Rectal smooth muscle tissue (tissue), 1 donor: Measurements from ENCODE around the gene RHAG.
"Not testable (repeated sequence)": the region's sequence is repeated elsewhere in the genome, so short reads cannot be mapped to it uniquely, and the experiment has no call there.

Experiments used
- H3K27ac ChIP-seq: one replicate; pipeline ENCODE4 v1.7.0; 2013; ENCODE audit warnings: low read depth, low read length, inconsistent platforms
- H3K27me3 ChIP-seq: one replicate; pipeline ENCODE4 v1.7.0; 2013; ENCODE audit warnings: low read length; ENCODE audit not compliant: control insufficient read depth, insufficient read depth
- H3K36me3 ChIP-seq: one replicate; pipeline ENCODE4 v1.7.0; 2013; ENCODE audit warnings: low read length; ENCODE audit not compliant: control insufficient read depth, insufficient read depth
- H3K4me1 ChIP-seq: one replicate; pipeline ENCODE4 v1.7.0; 2013; ENCODE audit warnings: low read length; ENCODE audit not compliant: control insufficient read depth, insufficient read depth
- H3K4me3 ChIP-seq: one replicate; pipeline ENCODE4 v1.7.0; 2013; ENCODE audit warnings: low read length
- H3K9ac ChIP-seq: one replicate; pipeline ENCODE4 v1.7.0; 2013; ENCODE audit warnings: low read length

Gene RHAG

GRCh38 chr6:49636713-49637349 is at the start of gene RHAG:
Gene RHAG (minus strand): TSS chr6:49636839. CDS start chr6:49636812, 27 bp downstream.
- H3K9ac ChIP-seq: no peak within 1 kb of the TSS
- no peak within 1 kb of the TSS for H3K4me3 ChIP-seq
- H3K27ac ChIP-seq: no peak within 1 kb of the TSS
- H3K36me3 ChIP-seq: no peaks in the 10 kb centered on the region
- H3K27me3 ChIP-seq: no peaks in the 10 kb centered on the region
- no peaks in the 10 kb centered on the region for H3K4me1 ChIP-seq

- Histone ChIP-seq H3K27ac (no peak overlapping the region), H3K4me1 (no peaks in the 10 kb centered on the region), H3K36me3 (no peaks in the 10 kb centered on the region), H3K27me3 (no peaks in the 10 kb centered on the region), H3K9ac (no peak overlapping the region), H3K4me3 (no peak overlapping the region)
These were observed 40.1 kb upstream of the RHAG start for GRCh38 chr6:49676671-49677281.

- Histone ChIP-seq H3K27ac (no peak overlapping the region), H3K36me3 (no peaks in the 10 kb centered on the region), H3K9ac (no peak overlapping the region), H3K27me3 (no peaks in the 10 kb centered on the region), H3K4me1 (no peaks in the 10 kb centered on the region), H3K4me3 (no peak overlapping the region)
These were observed 39.2 kb upstream of the RHAG start for GRCh38 chr6:49675816-49676215.

DNA sequence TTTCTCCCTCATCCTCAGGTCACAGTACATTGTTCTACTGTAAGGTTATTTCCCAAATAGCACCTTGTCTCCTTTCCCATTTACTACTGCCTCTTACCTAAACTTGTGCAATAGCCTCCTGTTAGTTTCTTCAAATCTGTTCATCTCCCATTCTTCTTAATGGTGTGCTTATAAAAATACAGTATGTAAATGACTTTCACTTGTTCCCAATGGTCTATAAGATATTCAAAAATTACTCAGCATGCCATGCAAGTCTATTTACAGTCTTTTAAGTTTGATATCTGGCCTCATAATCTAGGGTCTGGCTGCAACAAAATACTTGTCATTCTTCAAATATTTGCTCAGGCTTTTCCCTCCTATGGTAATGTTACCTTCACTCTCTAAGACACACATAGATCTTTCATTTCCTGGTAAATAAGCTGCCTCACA is 31.5 kb upstream of the RHAG start:
- H3K27ac ChIP-seq: no peak overlapping the region
- H3K9ac ChIP-seq: no peak overlapping the region
- no peak overlapping the region for H3K4me3 ChIP-seq
- H3K4me1 ChIP-seq: no peaks in the 10 kb centered on the region
- H3K36me3 ChIP-seq: no peaks in the 10 kb centered on the region
- no peaks in the 10 kb centered on the region for H3K27me3 ChIP-seq

DNA sequence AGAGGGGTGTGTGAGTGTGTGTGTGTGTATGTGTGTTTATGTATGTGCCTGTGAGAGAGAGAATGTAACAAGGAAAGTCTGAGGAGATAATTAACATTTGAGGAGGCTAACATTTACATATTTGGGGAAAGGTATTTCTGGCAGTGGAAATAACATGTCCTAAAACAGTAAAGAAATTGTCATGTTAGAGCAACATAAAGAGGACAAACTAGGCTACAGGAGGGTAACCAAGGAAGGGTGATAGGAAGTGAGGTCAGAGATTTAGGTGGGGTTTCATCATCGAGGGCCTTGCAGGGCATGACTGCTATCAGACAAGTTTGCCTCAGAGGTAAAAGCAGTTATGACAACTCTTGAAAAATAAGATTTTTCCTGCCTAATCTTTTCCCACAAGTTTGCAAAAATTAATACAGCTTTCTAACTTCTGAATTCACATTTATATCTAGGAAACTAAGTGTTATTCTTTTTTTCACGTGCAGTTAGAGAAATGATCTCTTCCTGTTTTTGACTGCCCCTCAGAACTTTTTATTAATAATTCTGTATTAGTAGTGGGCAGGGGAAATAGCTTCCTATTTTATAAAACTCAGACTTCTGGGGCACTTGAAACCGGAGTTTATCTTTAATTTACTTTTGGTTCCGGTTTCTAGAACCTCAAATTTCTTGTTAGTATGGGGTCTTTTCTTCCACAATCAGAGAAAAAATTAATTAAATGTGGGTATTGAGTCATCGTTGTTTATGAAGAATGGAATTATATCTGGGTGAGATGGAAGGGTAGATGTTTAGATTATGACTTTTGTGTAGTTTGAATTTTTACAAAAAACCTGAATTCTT is 30.5 kb upstream of the RHAG start:
- Histone ChIP-seq H3K9ac (no peak overlapping the region), H3K36me3 (no peaks in the 10 kb centered on the region), H3K4me3 (no peak overlapping the region)

DNA sequence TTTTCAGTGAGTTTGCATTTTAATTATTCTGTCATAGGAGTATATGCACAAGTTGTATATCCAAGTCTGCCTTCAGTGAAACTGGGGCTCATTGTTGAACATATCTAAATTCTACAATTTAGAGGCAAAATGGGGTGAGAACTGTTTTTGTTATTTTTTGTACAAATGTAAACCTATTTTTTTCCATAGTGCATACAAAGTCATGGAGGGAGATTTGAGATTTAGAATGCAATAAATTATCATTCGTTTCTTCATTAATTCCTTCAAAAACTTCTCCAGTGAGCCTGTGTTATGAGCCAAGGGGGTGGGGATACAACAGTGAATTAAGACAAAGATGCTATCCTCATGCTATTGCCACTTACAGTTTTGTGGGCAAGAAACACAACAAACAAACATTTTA is 29.8 kb upstream of the RHAG start:
- no peak overlapping the region for H3K27ac ChIP-seq
- no peaks in the 10 kb centered on the region for H3K4me1 ChIP-seq
- no peaks in the 10 kb centered on the region for H3K27me3 ChIP-seq
- H3K4me3 ChIP-seq: no peak overlapping the region
- H3K9ac ChIP-seq: no peak overlapping the region
- no peaks in the 10 kb centered on the region for H3K36me3 ChIP-seq

More for the DNA sequence above, 30.5 kb upstream of the RHAG start:
- Histone ChIP-seq H3K27me3 (no peaks in the 10 kb centered on the region), H3K27ac (no peak overlapping the region), H3K4me1 (no peaks in the 10 kb centered on the region)

DNA sequence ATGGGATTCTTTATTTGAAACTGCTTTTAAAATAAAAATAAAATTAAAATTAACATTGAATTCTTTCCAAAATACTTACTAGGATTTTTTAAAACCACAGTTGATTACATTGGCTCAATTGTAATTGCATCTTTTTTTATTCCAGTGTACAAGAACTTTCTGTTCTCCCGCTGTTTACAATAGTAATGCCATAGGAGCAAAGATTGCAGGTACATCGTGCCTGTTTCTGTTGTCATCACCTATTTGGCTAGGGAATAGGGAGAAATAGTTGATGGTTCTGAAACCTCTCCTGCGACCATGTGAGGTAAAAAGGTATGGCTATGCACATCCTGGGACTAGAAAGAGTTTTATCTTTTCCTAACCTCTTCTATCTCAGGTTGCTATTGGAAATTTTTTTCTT is 28.2 kb upstream of the RHAG start:
- Histone ChIP-seq H3K4me1 (no peaks in the 10 kb centered on the region), H3K27me3 (no peaks in the 10 kb centered on the region), H3K36me3 (no peaks in the 10 kb centered on the region), H3K9ac (no peak overlapping the region), H3K27ac (no peak overlapping the region), H3K4me3 (no peak overlapping the region)

DNA sequence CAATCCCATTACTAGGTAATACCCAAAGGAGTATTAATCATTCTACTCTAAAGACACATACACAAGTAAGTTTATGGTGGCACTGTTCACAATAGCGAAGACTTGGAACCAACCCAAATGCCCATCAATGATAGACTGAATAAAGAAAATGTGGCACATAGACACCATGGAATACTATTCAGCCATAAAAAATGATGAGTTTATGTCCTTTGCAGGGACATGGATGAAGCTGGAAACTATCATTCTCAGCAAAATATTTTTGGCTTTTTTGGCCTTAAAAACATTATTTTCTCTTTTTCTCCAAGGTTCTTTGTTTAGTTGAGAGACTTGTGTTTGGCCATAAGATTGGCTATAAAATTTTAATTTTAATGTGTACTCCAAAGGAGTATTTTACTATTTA is 27.4 kb upstream of the RHAG start:
- not testable (repeated sequence) for H3K27me3 ChIP-seq, H3K4me1 ChIP-seq, H3K4me3 ChIP-seq, H3K9ac ChIP-seq, H3K36me3 ChIP-seq, H3K27ac ChIP-seq

GRCh38 chr6:49662892-49663261 is 26.2 kb upstream of the RHAG start:
- no peak overlapping the region for H3K4me3 ChIP-seq
- H3K36me3 ChIP-seq: no peaks in the 10 kb centered on the region
- no peaks in the 10 kb centered on the region for H3K27me3 ChIP-seq
- no peak overlapping the region for H3K27ac ChIP-seq
- H3K4me1 ChIP-seq: no peaks in the 10 kb centered on the region
- no peak overlapping the region for H3K9ac ChIP-seq

DNA sequence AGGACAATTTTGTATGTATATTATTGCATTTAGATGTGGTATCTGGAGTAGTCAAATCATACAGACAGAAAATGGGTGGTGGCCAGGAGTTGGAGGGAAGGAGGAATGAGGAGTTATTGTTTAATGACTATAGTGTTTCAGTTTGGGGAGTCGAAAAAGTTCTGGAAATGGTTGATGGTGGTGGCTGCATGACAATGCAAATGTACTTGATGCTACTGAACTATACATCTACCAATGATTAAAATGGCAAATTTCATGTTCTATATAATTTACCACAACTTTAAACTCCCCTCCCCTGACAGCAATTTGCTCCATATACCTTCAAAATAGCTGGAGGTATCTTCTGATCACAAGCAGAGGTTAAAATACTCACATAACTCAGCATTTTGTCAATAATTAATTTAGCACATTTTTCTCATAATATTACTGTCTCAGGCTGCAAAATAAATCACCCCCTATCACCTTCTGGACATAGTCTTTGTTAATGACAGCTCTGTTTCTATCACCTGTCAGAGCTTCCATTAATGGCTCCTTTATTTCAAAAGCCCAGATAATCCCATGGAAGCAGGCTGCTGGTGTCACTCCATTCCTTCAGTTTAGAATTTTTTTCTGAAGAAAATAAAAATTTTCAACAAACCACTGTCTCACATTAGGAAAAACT is 25.7 kb upstream of the RHAG start:
- Histone ChIP-seq H3K27ac (no peak overlapping the region), H3K9ac (no peak overlapping the region), H3K36me3 (no peaks in the 10 kb centered on the region), H3K4me1 (no peaks in the 10 kb centered on the region), H3K27me3 (no peaks in the 10 kb centered on the region), H3K4me3 (no peak overlapping the region)

DNA sequence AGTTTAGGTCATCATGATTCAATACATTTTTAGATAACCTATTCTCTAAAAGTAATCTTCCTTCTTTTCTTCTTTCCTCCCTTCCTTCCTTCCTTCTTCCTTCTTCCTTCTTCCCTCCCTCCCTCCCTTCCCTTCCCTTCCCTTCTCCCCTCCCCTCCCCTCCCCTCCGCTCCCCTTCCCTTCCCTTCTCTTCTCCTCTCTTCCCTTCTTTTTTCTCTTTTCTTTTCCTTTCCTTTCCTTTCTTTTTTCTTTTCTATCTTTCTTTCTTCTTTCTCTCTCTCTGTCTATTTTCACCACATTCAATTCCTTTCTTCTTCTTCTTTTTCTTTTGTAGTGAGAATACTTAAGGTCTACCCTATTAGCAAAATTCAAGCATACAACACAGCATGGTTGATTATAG is 17.3 kb upstream of the RHAG start:
- Histone ChIP-seq H3K27ac (no peak overlapping the region), H3K4me1 (no peaks in the 10 kb centered on the region), H3K27me3 (no peaks in the 10 kb centered on the region), H3K9ac (no peak overlapping the region), H3K36me3 (no peaks in the 10 kb centered on the region), H3K4me3 (no peak overlapping the region)

GRCh38 chr6:49653438-49653837 is 16.8 kb upstream of the RHAG start:
- Histone ChIP-seq H3K9ac (no peak overlapping the region), H3K4me3 (no peak overlapping the region), H3K36me3 (no peaks in the 10 kb centered on the region), H3K4me1 (no peaks in the 10 kb centered on the region), H3K27me3 (no peaks in the 10 kb centered on the region), H3K27ac (no peak overlapping the region)
